ENCODE measurements around the gene RIPK3.

- TF ChIP-seq CTCF (IDR thresholded peaks at IDR 0.05; ENCODE audit: borderline replicate concordance, extremely low read depth, low read length, poor library complexity, severe bottlenecking) (no peak), EZH2 (IDR thresholded peaks at IDR 0.05; ENCODE audit: borderline replicate concordance, low read depth, low read length, severe bottlenecking) (no peak)
These were observed 36.8 kb upstream of the RIPK3 start for GRCh38 chr14:24376448-24377070.

All from DND-41 (cell line).